A549 (cell line): Measurements from ENCODE around the gene LIMD2. TPM values are rescaled to one million over a fixed set of nuclear protein-coding genes. Genes with fewer than 3 reads are reported as not detected.

ENCODE experiments used
- ATAC-seq, 2 experiments: fragments of 200-7000 bp in 1 of 2; fragments of >200 bp in 1 of 2; cut with Nextera tagmentation in 1 of 2; cut with Tn5 transposase in 1 of 2; 3 replicates each; pipeline versions ENCODE4 v1.8.0 to v1.9.1; 2018 to 2020; ENCODE audit warnings: mild to moderate bottlenecking in 1 of 2, moderate library complexity in 1 of 2
- CTCF ChIA-PET: fragments of 300-600 bp; sonication (Branson Sonifier 250); formaldehyde crosslinking; extraction: SDS; loops from one replicate; lab custom pipeline; 2021; ENCODE audit warnings: antibody characterized with exemption, inconsistent platforms; lab: Yijun Ruan, JAX
- POLR2A ChIA-PET: fragments of 350-600 bp; formaldehyde crosslinking; extraction: SDS; loops from one replicate; lab custom pipeline; 2021; ENCODE audit warnings: antibody characterized with exemption, inconsistent platforms; lab: Yijun Ruan, JAX
- DNase-seq, 2 experiments: peaks; one replicate each; pipeline versions ENCODE4 v3.0.0 to v3.0.0-alpha.2; 2011 to 2016; ENCODE audit warnings: low read depth in 1 of 2, low spot score in 1 of 2
- FAIRE-seq: peaks from 2 replicates; lab custom pipeline; 2011; peaks lifted over from hg19 to GRCh38; lab: Jason Lieb, UNC
- H3K27ac ChIP-seq, 2 experiments: fragments of >200 bp; sonication (Bioruptor Twin); formaldehyde crosslinking; 3 replicates each; pipeline ENCODE4 v1.5.1; 2016 to 2017
- H3K4me1 ChIP-seq: fragments of >200 bp; sonication (Bioruptor Twin); formaldehyde crosslinking; 3 replicates; pipeline ENCODE4 v1.6.1; 2016
- H3K4me2 ChIP-seq: fragments of >200 bp; sonication (Bioruptor Twin); formaldehyde crosslinking; 3 replicates; pipeline ENCODE4 v1.6.1; 2016
- H3K4me3 ChIP-seq: fragments of >200 bp; sonication (Bioruptor Twin); formaldehyde crosslinking; 3 replicates; pipeline ENCODE4 v1.5.1; 2016
- H3K9me3 ChIP-seq: fragments of >200 bp; sonication (Bioruptor Twin); formaldehyde crosslinking; 3 replicates; pipeline ENCODE4 v1.6.1; 2016
- CHD2 ChIP-seq: fragments of 150-350 bp; IDR thresholded peaks from 2 replicates; pipeline ENCODE4 v1.6.1; 2014; ENCODE audit warnings: low read length; ENCODE audit not compliant: partially characterized antibody
- CHD4 ChIP-seq: fragments of 200-600 bp; sonication (generic); IDR thresholded peaks from 2 replicates; pipeline ENCODE4 v1.6.1; 2016; ENCODE audit warnings: antibody characterized with exemption, mild to moderate bottlenecking, borderline replicate concordance
- FOSL2 ChIP-seq, 2 experiments: fragments of 450-650 bp in 1 of 2; fragments of >200 bp in 1 of 2; sonication (Bioruptor Twin) in 1 of 2; formaldehyde crosslinking; IDR thresholded peaks; 2 replicates each; pipeline versions ENCODE4 v1.5.0 to v1.6.1; 2016 to 2020; ENCODE audit warnings: mild to moderate bottlenecking in 1 of 2, moderate library complexity in 1 of 2
- GATA3 ChIP-seq: IDR thresholded peaks from 2 replicates; pipeline ENCODE4 v1.6.1; 2012; ENCODE audit warnings: borderline replicate concordance
- HOXB5 ChIP-seq: fragments of 250-450 bp; sonication (Bioruptor Pico); IDR thresholded peaks from 2 replicates; pipeline ENCODE4 v1.5.0; 2020; ENCODE audit warnings: mild to moderate bottlenecking, moderate library complexity
- MAFK ChIP-seq: fragments of 450-650 bp; IDR thresholded peaks from 2 replicates; pipeline ENCODE4 v1.6.1; 2014; ENCODE audit not compliant: partially characterized antibody
- MAX ChIP-seq: IDR thresholded peaks from 2 replicates; pipeline ENCODE4 v1.6.1; 2012
- MAZ ChIP-seq: fragments of 150-350 bp; IDR thresholded peaks from 2 replicates; pipeline ENCODE4 v1.6.1; 2014; ENCODE audit warnings: antibody characterized with exemption, low read depth, low read length, borderline replicate concordance
- NPAS2 ChIP-seq: fragments of 250-450 bp; sonication (Bioruptor Pico); IDR thresholded peaks from 2 replicates; pipeline ENCODE4 v1.8.0; 2022; ENCODE audit warnings: mild to moderate bottlenecking, moderate library complexity, borderline replicate concordance
- PHF8 ChIP-seq: fragments of 200-600 bp; sonication (generic); IDR thresholded peaks from 2 replicates; pipeline ENCODE4 v1.6.1; 2016; ENCODE audit warnings: low read depth, mild to moderate bottlenecking, antibody characterized with exemption, moderate library complexity, borderline replicate concordance
- POLR2AphosphoS2 ChIP-seq: conservative IDR thresholded peaks from 2 replicates; pipeline ENCODE4 v1.6.1; 2012; ENCODE audit warnings: low read length, improper control_type of control experiment, inconsistent platforms
- RARB ChIP-seq: fragments of 250-450 bp; sonication (Bioruptor Pico); IDR thresholded peaks from 2 replicates; pipeline ENCODE4 v1.8.0; 2021; ENCODE audit warnings: mild to moderate bottlenecking, moderate library complexity
- REST ChIP-seq: fragments of 200-600 bp; sonication (generic); IDR thresholded peaks from 2 replicates; pipeline ENCODE4 v1.6.1; 2016; ENCODE audit warnings: antibody characterized with exemption, mild to moderate bottlenecking, moderate library complexity
- RFX5 ChIP-seq: fragments of 450-650 bp; IDR thresholded peaks from 2 replicates; pipeline ENCODE4 v1.7.1; 2014; ENCODE audit warnings: antibody characterized with exemption, mild to moderate bottlenecking, moderate library complexity
- SMC3 ChIP-seq: fragments of >200 bp; sonication (Bioruptor Twin); formaldehyde crosslinking; IDR thresholded peaks from 3 replicates; pipeline ENCODE4 v1.6.1; 2018; ENCODE audit warnings: inconsistent platforms
- TFCP2L1 ChIP-seq: fragments of 250-450 bp; sonication (Bioruptor Pico); IDR thresholded peaks from 2 replicates; pipeline ENCODE4 v1.5.0; 2021; ENCODE audit warnings: mild to moderate bottlenecking
- TP53 ChIP-seq: fragments of 250-450 bp; sonication (Bioruptor Pico); IDR thresholded peaks from 2 replicates; pipeline ENCODE4 v1.5.0; 2021; ENCODE audit warnings: mild to moderate bottlenecking, moderate library complexity
- ZFP36 ChIP-seq: fragments of 450-650 bp; IDR thresholded peaks from 2 replicates; pipeline ENCODE4 v1.6.1; 2014; ENCODE audit warnings: borderline replicate concordance; ENCODE audit not compliant: partially characterized antibody
- ZNF302 ChIP-seq: fragments of 250-450 bp; sonication (Bioruptor Pico); IDR thresholded peaks from 2 replicates; pipeline ENCODE4 v1.9.0; 2021; ENCODE audit warnings: inconsistent platforms, mild to moderate bottlenecking, moderate library complexity
- WGBS: methylation state at CpG from one replicate; pipeline ENCODE4 v1.1.6; 2017; ENCODE audit errors: missing lambda C conversion rate; 5-methylcytosine and 5-hydroxymethylcytosine counted together
- polyA plus RNA-seq, 4 experiments: library from polyadenylated mRNA; depleted of rRNA in 3 of 4; stranded (reverse); fragments of >200 nt; fragmentation: RNase III in 1 of 4; extraction: RNeasy Plus Mini Kit Qiagen cat#74134 plus additional on column Dnase treatment in 1 of 4; gene quantifications; 2 replicates in 3 of 4; 3 replicates in 1 of 4; pipeline ENCODE4 v1.2.3, GENCODE V29; 2011 to 2017

The LIMD2 gene
- polyA plus RNA-seq, 2 of the 4 experiments (the other 2 are of a cell fraction) = 6.0 to 14.5 TPM

GRCh38 chr17:63706336-63707082 lies 6.6 kb upstream of the LIMD2 start:
- Histone ChIP-seq H3K4me3 (no peak overlapping the region), H3K4me1 (no peaks in the 10 kb centered on the region), H3K4me2 (no peak overlapping the region), H3K27ac (no peak overlapping the region), H3K9me3 (no peaks in the 10 kb centered on the region)
- TF ChIP-seq NPAS2 (CRISPR knock-in tag) (no peak), MAX (no peak), MAFK (no peak), SMC3 (no peak), MAZ (no peak), REST (no peak), POLR2AphosphoS2 (no peak), PHF8 (no peak), CHD4 (no peak), FOSL2 (IDR thresholded peaks at IDR 0.05) (no peak), FOSL2 (CRISPR knock-in tag; IDR thresholded peaks at IDR 0.05) (no peak), TFCP2L1 (CRISPR knock-in tag) (no peak), RFX5 (no peak), ZFP36 (no peak), GATA3 (no peak)
- 86% methylated on average over 7 of the region's 7 CpGs for WGBS
- CTCF ChIA-PET = interaction anchor here (0.7 to 1.7 kb wide), 6 partner anchors 8 to 45 kb away, joined by 3 to 4 read pairs (median 3); no protein-coding TSS in a partner anchor
- FAIRE-seq (no peak), DNase-seq (no peak), ATAC-seq (no peak)
- POLR2A ChIA-PET = no interaction called here

- TF ChIP-seq ZNF302 (CRISPR knock-in tag) (no peak), RFX5 (no peak), RARB (CRISPR knock-in tag) (no peak), TP53 (CRISPR knock-in tag) (no peak)
- Histone ChIP-seq H3K4me1 (no peaks in the 10 kb centered on the region), H3K4me2 (no peak overlapping the region), H3K9me3 (no peaks in the 10 kb centered on the region), H3K27ac (no peak overlapping the region), H3K4me3 (no peak overlapping the region)
- ATAC-seq (no peak), FAIRE-seq (no peak), DNase-seq (no peak)
- CTCF ChIA-PET = interaction anchor here (0.7 to 1.7 kb wide), 5 partner anchors 8 to 280 kb away, joined by 3 to 4 read pairs (median 3); no protein-coding TSS in a partner anchor
- WGBS = 85% methylated on average over 3 of the region's 3 CpGs
- POLR2A ChIA-PET = no interaction called here
Measured at GRCh38 chr17:63705657-63706056, 5.7 kb upstream of the LIMD2 start.

- WGBS = 87% methylated on average over 9 of the region's 9 CpGs
- CTCF ChIA-PET = interaction anchor here (1.0 to 1.7 kb wide), 3 partner anchors 9 to 280 kb away, joined by 3 to 10 read pairs (median 3); no protein-coding TSS in a partner anchor
- H3K27ac ChIP-seq = no peak overlapping the region
- FAIRE-seq = no peak
- TF ChIP-seq CHD2 = no peak
- no peak for TF ChIP-seq ZNF302 (CRISPR knock-in tag)
- no peak for TF ChIP-seq MAZ
- TF ChIP-seq HOXB5 (CRISPR knock-in tag) = no peak
- no peak for TF ChIP-seq TP53 (CRISPR knock-in tag)
- TF ChIP-seq, all 56 proteins: peak for 0
- no peak overlapping the region for H3K4me3 ChIP-seq
- POLR2A ChIA-PET = no interaction called here
- H3K9me3 ChIP-seq = no peaks in the 10 kb centered on the region
- no peak for ATAC-seq
- H3K4me2 ChIP-seq = no peak overlapping the region
- no peaks in the 10 kb centered on the region for H3K4me1 ChIP-seq
- no peak for DNase-seq
Measured at GRCh38 chr17:63704836-63705235, 4.9 kb upstream of the LIMD2 start.
